GM12878 (cell line): ENCODE results near the gene RALGAPA2. TPM values are rescaled to one million over a fixed set of nuclear protein-coding genes. Genes with fewer than 3 reads are reported as not detected.

Experiments
- ATAC-seq: fragments of 200-7000 bp; cut with Tn5 transposase; 3 replicates; pipeline ENCODE4 v1.9.1; 2020; ENCODE audit warnings: mild to moderate bottlenecking, moderate library complexity
- BruUV-seq: library from RNA; stranded (reverse); fragments of 400-500 nt; replicated peaks from 2 replicates; lab custom pipeline; 2021; lab: Mats Ljungman, UMichigan
- CTCF ChIA-PET: fragments of 300-600 bp; sonication (Branson Sonifier 250); formaldehyde crosslinking; extraction: SDS; loops from one replicate; lab custom pipeline; 2021; ENCODE audit warnings: inconsistent platforms; lab: Yijun Ruan, JAX
- POLR2A ChIA-PET: fragments of 350-600 bp; formaldehyde crosslinking; extraction: SDS; loops from one replicate; lab custom pipeline; 2021; ENCODE audit warnings: inconsistent platforms; lab: Charles Lee
- RAD21 ChIA-PET: fragments of 300-600 bp; sonication (Branson Sonifier 250); formaldehyde crosslinking; loops from one replicate; lab custom pipeline; 2023; ENCODE audit warnings: antibody characterized with exemption; ENCODE audit not compliant: unreplicated experiment; lab: Charles Lee
- SMC1A ChIA-PET: fragments of 300-600 bp; sonication (Branson Sonifier 250); formaldehyde crosslinking; loops from one replicate; lab custom pipeline; 2023; ENCODE audit not compliant: unreplicated experiment, uncharacterized antibody; lab: Charles Lee
- DNase-seq: peaks from one replicate; pipeline ENCODE4 v3.0.0-alpha.2; 2011; ENCODE audit warnings: low read depth, low spot score
- FAIRE-seq: peaks from 3 replicates; lab custom pipeline; 2011; peaks lifted over from hg19 to GRCh38; lab: Jason Lieb, UNC
- H2AFZ ChIP-seq: 2 replicates; pipeline ENCODE4 v1.6.0; 2011; ENCODE audit warnings: low read depth, low read length, control low read depth; ENCODE audit not compliant: control insufficient read depth
- H3K27ac ChIP-seq: 2 replicates; pipeline ENCODE4 v1.5.1; 2011; ENCODE audit warnings: control low read depth; ENCODE audit not compliant: control insufficient read depth, insufficient read depth
- H3K27me3 ChIP-seq, 2 experiments: replicated peaks in 1 of 2; 2 replicates each; pipeline versions ENCODE4 v1.6.0 to v1.6.1; 2011; ENCODE audit warnings: low read length in 1 of 2; ENCODE audit not compliant: control insufficient read depth in 2 of 2, insufficient read depth in 2 of 2
- H3K36me3 ChIP-seq, 2 experiments: 2 replicates each; pipeline ENCODE4 v1.5.1; 2011; ENCODE audit warnings: low read length in 1 of 2; ENCODE audit not compliant: control insufficient read depth in 2 of 2, insufficient read depth in 2 of 2
- H3K4me1 ChIP-seq: 2 replicates; pipeline ENCODE4 v1.6.1; 2011; ENCODE audit warnings: mild to moderate bottlenecking, low read length, moderate library complexity, mixed read lengths; ENCODE audit not compliant: control insufficient read depth, insufficient read depth
- H3K4me2 ChIP-seq: 2 replicates; pipeline ENCODE4 v1.6.0; 2011; ENCODE audit warnings: control low read depth; ENCODE audit not compliant: control insufficient read depth, insufficient read depth
- H3K4me3 ChIP-seq: fragments of 200-600 bp; sonication (generic); 2 replicates; pipeline ENCODE4 v1.5.1; 2016
- H3K79me2 ChIP-seq: 2 replicates; pipeline ENCODE4 v1.6.0; 2011; ENCODE audit warnings: low read length; ENCODE audit not compliant: control insufficient read depth, insufficient read depth
- H3K9ac ChIP-seq: 2 replicates; pipeline ENCODE4 v1.8.0; 2011; ENCODE audit warnings: low read length, control low read depth, mixed read lengths; ENCODE audit not compliant: control insufficient read depth, insufficient read depth
- H3K9me3 ChIP-seq: replicated peaks from 3 replicates; pipeline ENCODE4 v1.5.1; 2011; ENCODE audit warnings: mild to moderate bottlenecking, low read length; ENCODE audit not compliant: control insufficient read depth, insufficient read depth
- H4K20me1 ChIP-seq: 2 replicates; pipeline ENCODE4 v1.6.0; 2011; ENCODE audit not compliant: control insufficient read depth, insufficient read depth
- CBX5 ChIP-seq: sonication (generic); IDR thresholded peaks from 2 replicates; pipeline ENCODE4 v1.6.1; 2016; ENCODE audit warnings: low read depth, moderate library complexity, mild to moderate bottlenecking, inconsistent platforms
- CHD2 ChIP-seq: IDR thresholded peaks from 2 replicates; pipeline ENCODE4 v1.6.1; 2011; ENCODE audit warnings: low read depth, low read length, improper control_type of control experiment, borderline replicate concordance
- ESRRA ChIP-seq: IDR thresholded peaks from 2 replicates; pipeline ENCODE4 v1.6.1; 2012; ENCODE audit warnings: mild to moderate bottlenecking, low read length, improper control_type of control experiment
- IRF4 ChIP-seq: IDR thresholded peaks from 2 replicates; pipeline ENCODE4 v1.6.1; 2011; ENCODE audit warnings: low read depth, low read length
- JUNB ChIP-seq: IDR thresholded peaks from 2 replicates; pipeline ENCODE4 v1.6.1; 2016; ENCODE audit warnings: antibody characterized with exemption, mild to moderate bottlenecking
- KAT2A ChIP-seq: conservative IDR thresholded peaks from 2 replicates; pipeline ENCODE4 v1.6.1; 2011; ENCODE audit warnings: low read depth, low read length; ENCODE audit not compliant: control insufficient read depth
- KDM1A ChIP-seq: fragments of 200-600 bp; sonication (generic); IDR thresholded peaks from 2 replicates; pipeline ENCODE4 v1.6.1; 2016; ENCODE audit warnings: borderline replicate concordance
- POU2F2 ChIP-seq: IDR thresholded peaks from 3 replicates; pipeline ENCODE4 v1.6.1; 2011; ENCODE audit warnings: low read depth, mild to moderate bottlenecking, low read length, borderline replicate concordance
- TCF3 ChIP-seq: IDR thresholded peaks from 2 replicates; pipeline ENCODE4 v1.6.1; 2012; ENCODE audit warnings: low read depth, mild to moderate bottlenecking, low read length, borderline replicate concordance; ENCODE audit not compliant: insufficient read depth
- YBX1 ChIP-seq: fragments of 450-650 bp; IDR thresholded peaks from 2 replicates; pipeline ENCODE4 v1.6.1; 2016; ENCODE audit warnings: antibody characterized with exemption
- ZNF207 ChIP-seq: fragments of 450-650 bp; IDR thresholded peaks from 2 replicates; pipeline ENCODE4 v1.6.1; 2014; ENCODE audit warnings: antibody characterized with exemption, mild to moderate bottlenecking, borderline replicate concordance
- WGBS: methylation state at CpG from one replicate; pipeline ENCODE4 v1.1.6; 2016; ENCODE audit warnings: low lambda C conversion rate; ENCODE audit not compliant: insufficient replicate concordance, insufficient coverage; ENCODE audit errors: missing lambda C conversion rate; 5-methylcytosine and 5-hydroxymethylcytosine counted together
- in situ Hi-C: fragments of 300-500 bp; cut with MboI; formaldehyde crosslinking; loops from 9 replicates; pipeline ENCODE4 v1.14.3; 2018; ENCODE audit warnings: mixed read lengths
- intact Hi-C: fragments of 100-400 bp; cut with micrococcal nuclease; formaldehyde crosslinking; loops from one replicate; pipeline ENCODE4 v1.14.2; 2022; ENCODE audit not compliant: unreplicated experiment
- polyA plus RNA-seq, 11 experiments: library from polyadenylated mRNA; depleted of rRNA in 4 of 11; unstranded in 6 of 11; stranded (reverse) in 5 of 11; fragments of >200 nt; fragmentation: Nextera tagmentation in 4 of 11; fragmentation: Illumina TruSeq in 1 of 11; extraction: Ambion mirVana in 4 of 11; extraction: Trizol in 1 of 11; gene quantifications; 1 replicate in 1 of 11; 2 replicates in 10 of 11; pipeline versions ENCODE4 v1.2.1 to v1.2.3, GENCODE V29; 2011 to 2016; ENCODE audit warnings: inconsistent platforms in 2 of 11, missing spikeins in 2 of 11, low read depth in 1 of 11
- total RNA-seq, 4 experiments: library from RNA; depleted of rRNA in 3 of 4; stranded (reverse); fragments of >200 nt in 3 of 4; fragmentation: Illumina TruSeq in 1 of 4; extraction: Trizol in 1 of 4; gene quantifications; 2 replicates each; pipeline versions ENCODE4 v1.2.1 to v1.2.3, GENCODE V29; 2013 to 2021
- TF ChIP-seq, protein P1 (sequence below): fragments of 450-650 bp; formaldehyde crosslinking; IDR thresholded peaks from 2 replicates; pipeline ENCODE4 v1.4.0; 2020; ENCODE audit warnings: mild to moderate bottlenecking, moderate library complexity
- TF ChIP-seq, protein P2 (sequence below): fragments of 450-650 bp; IDR thresholded peaks from 2 replicates; pipeline ENCODE4 v1.6.1; 2014; ENCODE audit warnings: mild to moderate bottlenecking
- TF ChIP-seq, protein P3 (sequence below): IDR thresholded peaks from 2 replicates; pipeline ENCODE4 v1.6.1; 2012; ENCODE audit warnings: low read depth, low read length, improper control_type of control experiment
- TF ChIP-seq, protein P4 (sequence below): IDR thresholded peaks from 2 replicates; pipeline ENCODE4 v1.6.1; 2011; ENCODE audit warnings: borderline replicate concordance, low read depth, mild to moderate bottlenecking, moderate library complexity, mixed read lengths, low read length; ENCODE audit not compliant: insufficient read depth; ENCODE audit errors: extremely low read length

Gene RALGAPA2
- total and polyA plus RNA-seq, 10 of the 15 experiments (the other 5 are each of a cell fraction or from before 2014, with no cell fraction given) = 2.9 to 29.4 (median 19.6) TPM

DNA sequence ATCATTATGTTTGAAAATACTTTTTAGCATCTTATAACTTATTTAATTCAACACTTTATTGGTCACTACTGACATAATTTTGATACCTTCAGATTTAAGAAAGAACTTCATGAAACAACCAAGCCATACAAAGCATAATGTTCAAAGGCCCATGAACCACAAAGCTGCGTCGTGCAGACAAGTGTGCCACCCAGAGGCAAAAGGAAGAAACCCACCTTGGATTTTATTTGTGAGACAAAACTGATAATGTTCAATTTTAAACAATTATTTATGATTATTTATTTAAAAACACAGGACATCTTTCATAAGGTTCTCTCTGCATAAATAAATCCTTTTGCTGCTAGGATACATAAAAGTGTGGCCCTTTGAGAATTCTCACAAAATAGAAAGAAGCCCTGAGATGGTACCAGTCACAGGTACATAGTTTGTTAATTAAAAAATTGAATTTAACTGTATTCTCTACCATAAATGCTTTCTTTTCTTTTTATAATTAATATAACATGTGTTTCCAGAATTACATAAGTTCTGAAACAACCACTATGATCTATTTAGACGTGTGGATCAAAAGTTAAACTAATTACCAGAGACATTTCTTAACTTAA, 143.7 kb downstream of the RALGAPA2 start (continued):
- TF ChIP-seq, protein P1, sequence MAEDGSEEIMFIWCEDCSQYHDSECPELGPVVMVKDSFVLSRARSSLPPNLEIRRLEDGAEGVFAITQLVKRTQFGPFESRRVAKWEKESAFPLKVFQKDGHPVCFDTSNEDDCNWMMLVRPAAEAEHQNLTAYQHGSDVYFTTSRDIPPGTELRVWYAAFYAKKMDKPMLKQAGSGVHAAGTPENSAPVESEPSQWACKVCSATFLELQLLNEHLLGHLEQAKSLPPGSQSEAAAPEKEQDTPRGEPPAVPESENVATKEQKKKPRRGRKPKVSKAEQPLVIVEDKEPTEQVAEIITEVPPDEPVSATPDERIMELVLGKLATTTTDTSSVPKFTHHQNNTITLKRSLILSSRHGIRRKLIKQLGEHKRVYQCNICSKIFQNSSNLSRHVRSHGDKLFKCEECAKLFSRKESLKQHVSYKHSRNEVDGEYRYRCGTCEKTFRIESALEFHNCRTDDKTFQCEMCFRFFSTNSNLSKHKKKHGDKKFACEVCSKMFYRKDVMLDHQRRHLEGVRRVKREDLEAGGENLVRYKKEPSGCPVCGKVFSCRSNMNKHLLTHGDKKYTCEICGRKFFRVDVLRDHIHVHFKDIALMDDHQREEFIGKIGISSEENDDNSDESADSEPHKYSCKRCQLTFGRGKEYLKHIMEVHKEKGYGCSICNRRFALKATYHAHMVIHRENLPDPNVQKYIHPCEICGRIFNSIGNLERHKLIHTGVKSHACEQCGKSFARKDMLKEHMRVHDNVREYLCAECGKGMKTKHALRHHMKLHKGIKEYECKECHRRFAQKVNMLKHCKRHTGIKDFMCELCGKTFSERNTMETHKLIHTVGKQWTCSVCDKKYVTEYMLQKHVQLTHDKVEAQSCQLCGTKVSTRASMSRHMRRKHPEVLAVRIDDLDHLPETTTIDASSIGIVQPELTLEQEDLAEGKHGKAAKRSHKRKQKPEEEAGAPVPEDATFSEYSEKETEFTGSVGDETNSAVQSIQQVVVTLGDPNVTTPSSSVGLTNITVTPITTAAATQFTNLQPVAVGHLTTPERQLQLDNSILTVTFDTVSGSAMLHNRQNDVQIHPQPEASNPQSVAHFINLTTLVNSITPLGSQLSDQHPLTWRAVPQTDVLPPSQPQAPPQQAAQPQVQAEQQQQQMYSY (CRISPR knock-in tag) = no peak

DNA sequence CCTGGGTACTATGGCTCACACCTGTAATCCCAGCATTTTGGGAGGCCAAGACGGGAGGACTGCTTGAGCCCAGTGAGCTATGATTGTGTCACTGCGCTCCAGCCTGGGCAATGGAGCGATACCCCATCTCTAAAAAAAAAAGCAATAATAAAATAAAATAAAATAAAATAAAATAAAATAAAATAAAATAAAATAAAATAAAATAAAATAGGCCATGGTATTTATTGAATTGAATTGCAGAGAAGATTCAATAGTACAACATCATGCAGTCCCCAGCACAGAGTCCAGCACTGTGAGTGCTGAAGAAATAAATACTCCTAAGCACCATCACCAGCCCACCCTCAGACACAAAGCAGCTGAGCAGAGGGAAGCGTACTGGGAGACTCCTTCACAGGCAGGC, 144.7 kb downstream of the RALGAPA2 start:
- no peak for ATAC-seq
- H4K20me1 ChIP-seq = no peaks in the 10 kb centered on the region
- BruUV-seq = no TSS peak
- no peaks in the 10 kb centered on the region for H3K27me3 ChIP-seq
- ChIA-PET RAD21 (interaction anchor here (1.0 to 2.1 kb wide), 4 partner anchors 29 to 208 kb away, joined by 3 to 6 read pairs (median 5); no protein-coding TSS in a partner anchor), SMC1A (interaction anchor here (1.0 to 4.4 kb wide), 12 partner anchors 9 to 316 kb away, joined by 3 to 23 read pairs (median 4); no protein-coding TSS in a partner anchor), POLR2A (no interaction called here), CTCF (interaction anchor here (0.7 to 4.1 kb wide), 7 partner anchors 12 to 483 kb away, joined by 3 to 21 read pairs (median 11); no protein-coding TSS in a partner anchor)
- DNase-seq = no peak
- no peak for FAIRE-seq
- H3K9ac ChIP-seq = no peak overlapping the region
- H3K4me3 ChIP-seq = no peak overlapping the region
- no peak overlapping the region for H3K4me2 ChIP-seq
- no peaks in the 10 kb centered on the region for H3K79me2 ChIP-seq
- TF ChIP-seq CBX5 (no peak), KAT2A (no peak), KDM1A (no peak), POU2F2 (no peak), ZNF207 (no peak), IRF4 (no peak), CHD2 (no peak), YBX1 (no peak), TCF3 (no peak), JUNB (no peak), ESRRA (no peak)
- TF ChIP-seq, protein P2, sequence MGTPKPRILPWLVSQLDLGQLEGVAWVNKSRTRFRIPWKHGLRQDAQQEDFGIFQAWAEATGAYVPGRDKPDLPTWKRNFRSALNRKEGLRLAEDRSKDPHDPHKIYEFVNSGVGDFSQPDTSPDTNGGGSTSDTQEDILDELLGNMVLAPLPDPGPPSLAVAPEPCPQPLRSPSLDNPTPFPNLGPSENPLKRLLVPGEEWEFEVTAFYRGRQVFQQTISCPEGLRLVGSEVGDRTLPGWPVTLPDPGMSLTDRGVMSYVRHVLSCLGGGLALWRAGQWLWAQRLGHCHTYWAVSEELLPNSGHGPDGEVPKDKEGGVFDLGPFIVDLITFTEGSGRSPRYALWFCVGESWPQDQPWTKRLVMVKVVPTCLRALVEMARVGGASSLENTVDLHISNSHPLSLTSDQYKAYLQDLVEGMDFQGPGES = no peak
- TF ChIP-seq, protein P3, sequence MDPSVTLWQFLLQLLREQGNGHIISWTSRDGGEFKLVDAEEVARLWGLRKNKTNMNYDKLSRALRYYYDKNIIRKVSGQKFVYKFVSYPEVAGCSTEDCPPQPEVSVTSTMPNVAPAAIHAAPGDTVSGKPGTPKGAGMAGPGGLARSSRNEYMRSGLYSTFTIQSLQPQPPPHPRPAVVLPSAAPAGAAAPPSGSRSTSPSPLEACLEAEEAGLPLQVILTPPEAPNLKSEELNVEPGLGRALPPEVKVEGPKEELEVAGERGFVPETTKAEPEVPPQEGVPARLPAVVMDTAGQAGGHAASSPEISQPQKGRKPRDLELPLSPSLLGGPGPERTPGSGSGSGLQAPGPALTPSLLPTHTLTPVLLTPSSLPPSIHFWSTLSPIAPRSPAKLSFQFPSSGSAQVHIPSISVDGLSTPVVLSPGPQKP = no peak
- TF ChIP-seq, protein P4, sequence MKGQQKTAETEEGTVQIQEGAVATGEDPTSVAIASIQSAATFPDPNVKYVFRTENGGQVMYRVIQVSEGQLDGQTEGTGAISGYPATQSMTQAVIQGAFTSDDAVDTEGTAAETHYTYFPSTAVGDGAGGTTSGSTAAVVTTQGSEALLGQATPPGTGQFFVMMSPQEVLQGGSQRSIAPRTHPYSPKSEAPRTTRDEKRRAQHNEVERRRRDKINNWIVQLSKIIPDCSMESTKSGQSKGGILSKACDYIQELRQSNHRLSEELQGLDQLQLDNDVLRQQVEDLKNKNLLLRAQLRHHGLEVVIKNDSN = no peak
- WGBS = 91% methylated on average over 4 of the region's 4 CpGs
- H3K4me1 ChIP-seq = peaks cover 2% of the 10 kb centered on the region; the same call in 1 of the 2 replicates
- in situ Hi-C loops (loop anchor here (5.0 kb wide), 1 partner anchor 205 kb away; no protein-coding TSS in a partner anchor), intact Hi-C loops (loop anchor here (1.0 to 10.0 kb wide), 6 partner anchors 123 to 483 kb away; no protein-coding TSS in a partner anchor)
- H3K36me3 ChIP-seq = peaks cover 0 to 2% of the 10 kb centered on the region in 2 experiments; a peak in 1 of 4 replicates
- no peaks in the 10 kb centered on the region for H3K9me3 ChIP-seq
- no peak overlapping the region for H2AFZ ChIP-seq
- H3K27ac ChIP-seq = no peak overlapping the region
